Ovary (tissue), 9 donors: ENCODE results near the gene CLNK. TPM values are rescaled to one million over a fixed set of nuclear protein-coding genes. Genes with fewer than 3 reads are reported as not detected.

Experiments
- DNase-seq, 5 donors: peaks; one replicate each; pipeline ENCODE4 v3.0.0-alpha.2; 2019 to 2020
- H3K27ac ChIP-seq, 2 donors: fragments of 200-600 bp; one replicate each; pipeline versions ENCODE4 v1.5.1 to v1.8.0; 2019 to 2022
- H3K27me3 ChIP-seq: fragments of 200-600 bp; one replicate; pipeline ENCODE4 v1.8.0; 2022
- H3K36me3 ChIP-seq: fragments of 200-600 bp; sonication (generic); one replicate; pipeline ENCODE4 v1.5.1; 2019
- H3K4me1 ChIP-seq: one replicate; pipeline ENCODE4 v1.8.1; 2013; ENCODE audit warnings: mild to moderate bottlenecking, moderate library complexity; ENCODE audit not compliant: insufficient read depth
- H3K4me3 ChIP-seq: fragments of 200-600 bp; sonication (generic); one replicate; pipeline ENCODE4 v1.5.1; 2017
- H3K9me3 ChIP-seq, 2 donors: fragments of 200-600 bp in 1 of 2; sonication (generic) in 1 of 2; one replicate each; pipeline versions ENCODE4 v1.5.1 to v1.8.1; 2013 to 2019; ENCODE audit warnings: mild to moderate bottlenecking in 1 of 2, moderate library complexity in 1 of 2
- EP300 ChIP-seq: sonication (generic); formaldehyde crosslinking; IDR thresholded peaks from one replicate; pipeline ENCODE4 v1.6.1; 2017; ENCODE audit warnings: antibody characterized with exemption
- POLR2A ChIP-seq: fragments of 450-650 bp; IDR thresholded peaks from one replicate; pipeline ENCODE4 v1.6.1; 2017; ENCODE audit warnings: antibody characterized with exemption, mild to moderate bottlenecking, moderate library complexity
- WGBS, 3 donors: extraction: QIAGEN DNeasy Blood & Tissue Kit in 1 of 3; methylation state at CpG; one replicate each; pipeline versions ENCODE4 v1.1.5 to v1.1.7; 2013 to 2017; 5-methylcytosine and 5-hydroxymethylcytosine counted together
- intact Hi-C, 4 donors: fragments of 100-400 bp; cut with DNase I; formaldehyde crosslinking; loops; one replicate each; pipeline versions ENCODE4 v1.11.0 to v1.15.1; 2022 to 2023
- polyA plus RNA-seq, 2 donors: library from polyadenylated mRNA; stranded (reverse); fragments of 200-250 nt in 1 of 2; fragments of 350-450 nt in 1 of 2; fragmentation: Illumina TruSeq in 1 of 2; extraction: RNeasy Lipid Tissue Mini Kit (QIAGEN cat#74804) in 1 of 2; gene quantifications; one replicate each; pipeline ENCODE4 v1.2.3, GENCODE V29; 2013 to 2014
- total RNA-seq, 7 donors: library from RNA; depleted of rRNA in 2 of 7; stranded (reverse); fragments of >200 nt in 2 of 7; fragmentation: NEBNext Ultra II Directional in 3 of 7; extraction: Animal tissue kit (Norgen Biotek cat#: 25700) in 3 of 7; gene quantifications; one replicate each; pipeline versions ENCODE4 v1.1.0 to v1.2.4, GENCODE V29; 2016 to 2023
- TF ChIP-seq, protein P1 (sequence below), 3 donors: fragments of 450-650 bp in 2 of 3; fragments of 200-600 bp in 1 of 3; IDR thresholded peaks; one replicate each; pipeline versions ENCODE4 v1.5.1 to v1.8.0; 2016 to 2022; ENCODE audit warnings: antibody characterized with exemption in 3 of 3, mild to moderate bottlenecking in 1 of 3
- donor health status: DM: no; HTN: no; CAD: no; lungs with moderate emphysema.
- donor health status: DM: no; HTN: no; CAD: no.
- donor health status: Bipolar disorder and iron deficiency.
- donor health status: DM: yes; HTN: yes; CAD: no.
- donor health status: DM: no; HTN: no; CAD: no.
- donor health status: DM: yes; HTN: yes; CAD: no.

The CLNK gene
- total and polyA plus RNA-seq, 9 donors: 0.10 to 0.23 (median 0.22) TPM; not detected in 6

DNA sequence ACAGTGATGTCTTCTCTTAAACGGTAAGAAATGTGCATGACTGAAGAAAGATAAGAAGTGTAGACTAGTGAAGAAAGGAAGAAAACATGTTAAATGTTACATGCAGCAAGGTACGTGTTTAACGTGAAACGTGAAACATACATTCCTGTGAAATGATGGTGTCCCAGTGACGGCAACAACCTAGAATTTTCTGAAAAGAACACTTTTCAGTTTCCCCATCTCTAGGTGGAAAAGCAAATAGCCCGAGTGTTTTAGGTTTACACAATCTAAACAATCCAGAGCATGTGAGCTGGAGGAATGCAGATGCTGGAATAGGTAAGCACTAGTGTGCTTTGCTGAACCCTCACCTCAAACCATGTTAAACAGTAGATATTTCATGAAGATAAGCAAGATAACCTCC is 60.7 kb downstream of the CLNK start:
- Histone ChIP-seq H3K9me3 (no peaks in the 10 kb centered on the region), H3K27ac (no peak overlapping the region), H3K36me3 (no peaks in the 10 kb centered on the region), H3K4me3 (no peak overlapping the region), H3K27me3 (no peaks in the 10 kb centered on the region), H3K4me1 (peaks cover 5% of the 10 kb centered on the region)
- TF ChIP-seq, protein P1, sequence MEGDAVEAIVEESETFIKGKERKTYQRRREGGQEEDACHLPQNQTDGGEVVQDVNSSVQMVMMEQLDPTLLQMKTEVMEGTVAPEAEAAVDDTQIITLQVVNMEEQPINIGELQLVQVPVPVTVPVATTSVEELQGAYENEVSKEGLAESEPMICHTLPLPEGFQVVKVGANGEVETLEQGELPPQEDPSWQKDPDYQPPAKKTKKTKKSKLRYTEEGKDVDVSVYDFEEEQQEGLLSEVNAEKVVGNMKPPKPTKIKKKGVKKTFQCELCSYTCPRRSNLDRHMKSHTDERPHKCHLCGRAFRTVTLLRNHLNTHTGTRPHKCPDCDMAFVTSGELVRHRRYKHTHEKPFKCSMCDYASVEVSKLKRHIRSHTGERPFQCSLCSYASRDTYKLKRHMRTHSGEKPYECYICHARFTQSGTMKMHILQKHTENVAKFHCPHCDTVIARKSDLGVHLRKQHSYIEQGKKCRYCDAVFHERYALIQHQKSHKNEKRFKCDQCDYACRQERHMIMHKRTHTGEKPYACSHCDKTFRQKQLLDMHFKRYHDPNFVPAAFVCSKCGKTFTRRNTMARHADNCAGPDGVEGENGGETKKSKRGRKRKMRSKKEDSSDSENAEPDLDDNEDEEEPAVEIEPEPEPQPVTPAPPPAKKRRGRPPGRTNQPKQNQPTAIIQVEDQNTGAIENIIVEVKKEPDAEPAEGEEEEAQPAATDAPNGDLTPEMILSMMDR (IDR thresholded peaks at IDR 0.05): no peak
- TF ChIP-seq POLR2A: no peak
- TF ChIP-seq EP300: no peak
- no peak for DNase-seq
- 77 to 84% (median 79%) methylated on average over 6 of the region's 6 CpGs for WGBS, 3 donors
- intact Hi-C loops: no loop called here

DNA sequence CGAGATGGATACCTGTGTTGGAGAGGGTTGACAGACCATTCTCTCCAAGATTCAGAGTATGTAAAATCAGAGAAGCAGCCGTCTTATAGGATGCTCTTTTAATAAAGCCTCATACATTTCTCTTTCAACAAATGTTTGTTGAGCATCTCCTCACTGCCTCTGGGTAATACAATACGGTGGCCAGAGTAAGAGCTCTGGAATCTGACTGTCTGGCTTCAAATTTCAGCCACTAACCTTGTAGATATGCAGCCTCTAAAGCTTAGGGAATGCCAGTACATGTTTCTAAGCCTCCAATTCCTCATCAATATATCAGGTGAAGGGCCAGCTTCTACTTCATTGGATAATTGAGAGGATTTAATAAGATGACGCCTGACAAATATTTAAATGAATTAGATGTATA is 61.3 kb downstream of the CLNK start:
- Histone ChIP-seq H3K27me3 (no peaks in the 10 kb centered on the region), H3K36me3 (no peaks in the 10 kb centered on the region), H3K4me1 (peaks cover 3% of the 10 kb centered on the region), H3K27ac (no peak overlapping the region), H3K9me3 (no peaks in the 10 kb centered on the region), H3K4me3 (no peak overlapping the region)
- DNase-seq: no peak
- TF ChIP-seq POLR2A: no peak
- no peak for TF ChIP-seq EP300
- TF ChIP-seq, protein P1 (IDR thresholded peaks at IDR 0.05): no peak
- intact Hi-C loops: no loop called here
- 59 to 78% (median 72%) methylated on average over 4 of the region's 4 CpGs for WGBS, 3 donors

DNA sequence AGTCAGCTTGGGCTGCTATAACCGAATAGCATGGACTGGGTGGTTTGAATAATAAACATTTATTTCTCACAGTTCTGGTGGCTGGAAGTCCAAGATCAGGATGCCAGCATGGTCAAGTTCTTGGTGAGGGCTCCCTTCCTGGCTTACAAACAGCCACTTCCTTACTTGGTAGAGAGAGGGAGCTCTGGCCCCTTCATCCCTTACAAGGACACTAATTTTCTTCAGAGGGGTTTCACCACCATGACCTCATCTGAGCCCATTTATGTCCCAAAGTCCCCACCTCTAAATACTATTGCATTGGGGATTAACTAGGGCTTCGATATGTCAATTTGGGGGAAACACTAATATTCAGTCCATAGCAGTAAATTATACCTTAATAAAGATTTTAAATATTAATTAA is 61.8 kb downstream of the CLNK start:
- intact Hi-C loops: no loop called here
- no peak for DNase-seq
- Histone ChIP-seq H3K4me3 (no peak overlapping the region), H3K4me1 (peaks cover 1% of the 10 kb centered on the region), H3K27ac (no peak overlapping the region), H3K36me3 (no peaks in the 10 kb centered on the region), H3K9me3 (no peaks in the 10 kb centered on the region), H3K27me3 (no peaks in the 10 kb centered on the region)
- no peak for TF ChIP-seq EP300
- TF ChIP-seq, protein P1 (IDR thresholded peaks at IDR 0.05): no peak
- no peak for TF ChIP-seq POLR2A
- WGBS, 3 donors: 80 to 90% (median 85%) methylated on average over 2 of the region's 2 CpGs

DNA sequence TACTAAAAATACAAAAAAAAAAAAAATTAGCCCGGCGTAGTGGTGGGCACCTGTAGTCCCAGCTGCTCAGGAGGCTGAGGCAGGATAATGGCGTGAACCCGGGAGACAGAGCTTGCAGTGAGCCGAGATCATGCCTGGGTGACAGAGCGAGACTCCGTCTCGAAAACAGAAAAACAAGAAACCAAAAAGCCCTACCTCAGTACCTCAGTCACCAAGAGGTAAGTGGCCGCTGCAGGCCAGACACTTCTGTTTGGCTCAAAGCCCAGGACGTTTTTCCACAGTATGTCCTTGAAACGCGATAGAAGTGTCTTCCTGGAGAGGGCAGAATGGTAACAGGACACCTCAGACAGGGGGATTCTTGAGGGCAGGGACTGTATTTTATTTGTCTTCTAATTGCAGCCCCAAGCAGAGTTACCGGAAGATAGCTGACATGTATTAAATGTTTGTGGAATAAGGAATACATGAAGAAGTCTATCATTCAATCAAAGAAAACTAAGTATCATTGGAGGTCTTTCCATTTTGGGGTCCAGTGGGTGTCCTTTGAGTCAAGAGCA is 63.6 kb downstream of the CLNK start:
- DNase-seq: no peak
- intact Hi-C loops: no loop called here
- TF ChIP-seq, protein P1 (IDR thresholded peaks at IDR 0.05): no peak
- TF ChIP-seq EP300 (no peak), POLR2A (no peak)
- Histone ChIP-seq H3K27me3 (no peaks in the 10 kb centered on the region), H3K4me3 (no peak overlapping the region), H3K36me3 (no peaks in the 10 kb centered on the region), H3K4me1 (no peaks in the 10 kb centered on the region), H3K9me3 (no peaks in the 10 kb centered on the region), H3K27ac (no peak overlapping the region)
- 74 to 78% (median 77%) methylated on average over 13 of the region's 13 CpGs for WGBS, 3 donors
